HEK293 (cell line): Measurements from ENCODE around the gene CLDN18.

Experiments
- CTCF ChIA-PET: fragments of 350-600 bp; formaldehyde crosslinking; extraction: SDS; loops from one replicate; lab custom pipeline; 2021; ENCODE audit warnings: antibody characterized with exemption; lab: Yijun Ruan, JAX
- POLR2A ChIA-PET: fragments of 300-600 bp; formaldehyde crosslinking; extraction: SDS; loops from one replicate; lab custom pipeline; 2020; ENCODE audit warnings: antibody characterized with exemption, inconsistent platforms; lab: Yijun Ruan, JAX
- H3K27ac ChIP-seq: fragments of 200-500 bp; sonication (Bioruptor generic); 2 replicates; pipeline ENCODE4 v1.5.1; 2014; ENCODE audit warnings: low read depth, low read length, control low read depth, inconsistent platforms; ENCODE audit errors: extremely low read depth
- H3K36me3 ChIP-seq, 2 experiments: fragments of 200-500 bp in 1 of 2; sonication (Bioruptor generic) in 1 of 2; 1 replicate in 1 of 2; 2 replicates in 1 of 2; pipeline ENCODE4 v1.5.1; 2014 to 2017; ENCODE audit warnings: inconsistent platforms in 2 of 2, low read length in 2 of 2; ENCODE audit not compliant: control insufficient read depth in 2 of 2, insufficient read depth in 1 of 2
- H3K4me1 ChIP-seq: fragments of 200-500 bp; sonication (Bioruptor generic); 2 replicates; pipeline ENCODE4 v1.5.1; 2014; ENCODE audit warnings: mild to moderate bottlenecking, low read length, inconsistent platforms; ENCODE audit not compliant: control insufficient read depth, insufficient read depth
- H3K4me3 ChIP-seq: 2 replicates; pipeline ENCODE4 v1.5.1; 2011; ENCODE audit warnings: low read depth, mild to moderate bottlenecking, control low read depth, low read length, moderate library complexity
- H3K9me3 ChIP-seq: fragments of 200-500 bp; sonication (Bioruptor generic); 2 replicates; pipeline ENCODE4 v1.5.1; 2014; ENCODE audit warnings: low read depth, low read length, inconsistent platforms; ENCODE audit not compliant: control insufficient read depth, insufficient read depth
- ATF2 ChIP-seq: fragments of 450-650 bp; formaldehyde crosslinking; IDR thresholded peaks from 2 replicates; pipeline ENCODE4 v1.5.1; 2016; ENCODE audit warnings: missing biosample characterization, missing genetic modification characterization, low read depth
- CTCF ChIP-seq: fragments of 450-650 bp; formaldehyde crosslinking; IDR thresholded peaks from 2 replicates; pipeline ENCODE4 v1.5.1; 2016; ENCODE audit warnings: missing biosample characterization, missing genetic modification characterization
- PRDM1 ChIP-seq: fragments of 450-650 bp; formaldehyde crosslinking; IDR thresholded peaks from 2 replicates; pipeline ENCODE4; 2016; ENCODE audit warnings: missing biosample characterization, missing genetic modification characterization
- YY1 ChIP-seq: fragments of 450-650 bp; formaldehyde crosslinking; IDR thresholded peaks from 2 replicates; pipeline ENCODE4 v1.5.1; 2018; ENCODE audit warnings: missing biosample characterization, missing genetic modification characterization
- ZBTB11 ChIP-seq: fragments of 450-650 bp; formaldehyde crosslinking; conservative IDR thresholded peaks from 2 replicates; pipeline ENCODE4 v1.5.1; 2016; ENCODE audit warnings: low read depth, missing biosample characterization, missing genetic modification characterization
- ZNF132 ChIP-seq: fragments of 450-650 bp; formaldehyde crosslinking; IDR thresholded peaks from 2 replicates; pipeline ENCODE4 v1.5.1; 2017; ENCODE audit warnings: missing biosample characterization, missing genetic modification characterization, borderline replicate concordance
- ZNF157 ChIP-seq: fragments of 450-650 bp; formaldehyde crosslinking; IDR thresholded peaks from 2 replicates; pipeline ENCODE4 v1.5.1; 2016; ENCODE audit warnings: missing biosample characterization, missing genetic modification characterization
- ZNF18 ChIP-seq: fragments of 450-650 bp; formaldehyde crosslinking; IDR thresholded peaks from 2 replicates; pipeline ENCODE4 v1.5.1; 2016; ENCODE audit warnings: missing biosample characterization, missing genetic modification characterization
- ZNF184 ChIP-seq: fragments of 450-650 bp; IDR thresholded peaks from 2 replicates; pipeline ENCODE4 v1.5.1; 2018; ENCODE audit warnings: missing biosample characterization, mild to moderate bottlenecking, missing genetic modification characterization
- ZNF223 ChIP-seq: fragments of 450-650 bp; formaldehyde crosslinking; IDR thresholded peaks from 2 replicates; pipeline ENCODE4 v1.5.1; 2016; ENCODE audit warnings: missing biosample characterization, missing genetic modification characterization
- ZNF366 ChIP-seq: fragments of 450-650 bp; formaldehyde crosslinking; conservative IDR thresholded peaks from 2 replicates; pipeline ENCODE4 v1.5.1; 2016; ENCODE audit warnings: missing biosample characterization, missing genetic modification characterization
- ZNF433 ChIP-seq: fragments of 450-650 bp; formaldehyde crosslinking; IDR thresholded peaks from 2 replicates; pipeline ENCODE4 v1.5.1; 2016; ENCODE audit warnings: missing biosample characterization, missing genetic modification characterization, low read depth
- ZNF514 ChIP-seq: fragments of 450-650 bp; formaldehyde crosslinking; IDR thresholded peaks from 2 replicates; pipeline ENCODE4 v1.5.1; 2016; ENCODE audit warnings: missing biosample characterization, missing genetic modification characterization
- ZNF561 ChIP-seq: fragments of 450-650 bp; IDR thresholded peaks from 2 replicates; pipeline ENCODE4 v1.5.1; 2018; ENCODE audit warnings: missing biosample characterization, missing genetic modification characterization, borderline replicate concordance
- ZNF600 ChIP-seq: fragments of 450-650 bp; formaldehyde crosslinking; IDR thresholded peaks from 2 replicates; pipeline ENCODE4 v1.5.1; 2016; ENCODE audit warnings: missing biosample characterization, missing genetic modification characterization
- ZNF654 ChIP-seq: fragments of 450-650 bp; formaldehyde crosslinking; IDR thresholded peaks from 2 replicates; pipeline ENCODE4 v1.5.1; 2016; ENCODE audit warnings: low read depth, missing biosample characterization, missing genetic modification characterization
- ZNF777 ChIP-seq: fragments of 450-650 bp; formaldehyde crosslinking; IDR thresholded peaks from 2 replicates; pipeline ENCODE4 v1.5.1; 2017; ENCODE audit warnings: missing biosample characterization, missing genetic modification characterization, borderline replicate concordance

CLDN18 gene

GRCh38 chr3:138051947-138052802 lies 42.2 kb downstream of the CLDN18 start:
- Histone ChIP-seq H3K27ac (no peak overlapping the region), H3K36me3 (peaks cover 0 to 30% of the 10 kb centered on the region in 2 experiments; a peak in 2 of 3 replicates), H3K4me1 (no peaks in the 10 kb centered on the region), H3K9me3 (no peaks in the 10 kb centered on the region), H3K4me3 (no peak overlapping the region)
- CTCF ChIA-PET: interaction anchor here (0.5 to 2.0 kb wide), 24 partner anchors 8 to 1995 kb away, joined by 3 to 11 read pairs (median 3); no protein-coding TSS in a partner anchor
- no peak for TF ChIP-seq ZNF184
- no peak for TF ChIP-seq ZNF514
- TF ChIP-seq ZBTB11 (tag by site-specific recombination): no peak
- TF ChIP-seq ZNF561: no peak
- no peak for TF ChIP-seq ZNF600 (tag by site-specific recombination)
- no peak for TF ChIP-seq ZNF433 (tag by site-specific recombination)
- no peak for TF ChIP-seq ATF2
- peak; percentile 37; the same call in 1 of the 2 replicates for TF ChIP-seq ZNF223 (tag by site-specific recombination)
- peak; percentile 27; the same call in 1 of the 2 replicates for TF ChIP-seq CTCF (tag by site-specific recombination)
- peak; percentile 48 for TF ChIP-seq ZNF654 (tag by site-specific recombination)
- TF ChIP-seq PRDM1: 0 out of 2 replicates have a peak, but pooled peaks have one; percentile 10
- TF ChIP-seq ZNF777 (tag by site-specific recombination): no peak
- POLR2A ChIA-PET: no interaction called here

- Histone ChIP-seq H3K36me3 (peaks cover 0 to 15% of the 10 kb centered on the region in 2 experiments; a peak in 2 of 3 replicates), H3K4me3 (no peak overlapping the region), H3K27ac (no peak overlapping the region), H3K9me3 (no peaks in the 10 kb centered on the region), H3K4me1 (no peaks in the 10 kb centered on the region)
- CTCF ChIA-PET: interaction anchor here (0.6 to 1.5 kb wide), 6 partner anchors 10 to 83 kb away, joined by 3 read pairs; partner anchors contain the start of gene DZIP1L
- POLR2A ChIA-PET: no interaction called here
- TF ChIP-seq ATF2 (no peak), ZNF366 (tag by site-specific recombination) (no peak), YY1 (tag by site-specific recombination) (no peak), ZNF18 (no peak), ZNF132 (no peak), ZNF157 (tag by site-specific recombination) (no peak)
- TF ChIP-seq, all 188 proteins: peak for 0
These were observed 44.1 kb downstream of the CLDN18 start for GRCh38 chr3:138054057-138054456.
